Fibroblast of villous mesenchyme (primary cell): ENCODE data around the gene FGD4. TPM values are rescaled to one million over a fixed set of nuclear protein-coding genes. Genes with fewer than 3 reads are reported as not detected.

Experiments used
- DNase-seq: peaks from one replicate; pipeline ENCODE4 v3.0.0-alpha.2; 2010; ENCODE audit warnings: low read depth
- H3K4me3 ChIP-seq: 2 replicates; pipeline ENCODE4 v1.5.1; 2011; ENCODE audit warnings: low read depth, mild to moderate bottlenecking, low read length
- total RNA-seq: library from RNA; depleted of rRNA; stranded (reverse); fragments of >200 nt; gene quantifications from 2 replicates; pipeline ENCODE4 v1.2.3, GENCODE V29; 2012
- TF ChIP-seq, protein P1 (sequence below): IDR thresholded peaks from 2 replicates; pipeline ENCODE4 v1.5.1; 2012; ENCODE audit warnings: low read depth, mild to moderate bottlenecking, low read length; ENCODE audit not compliant: insufficient read depth

Gene FGD4
- total RNA-seq, 1 donor = 4.7 TPM

DNA sequence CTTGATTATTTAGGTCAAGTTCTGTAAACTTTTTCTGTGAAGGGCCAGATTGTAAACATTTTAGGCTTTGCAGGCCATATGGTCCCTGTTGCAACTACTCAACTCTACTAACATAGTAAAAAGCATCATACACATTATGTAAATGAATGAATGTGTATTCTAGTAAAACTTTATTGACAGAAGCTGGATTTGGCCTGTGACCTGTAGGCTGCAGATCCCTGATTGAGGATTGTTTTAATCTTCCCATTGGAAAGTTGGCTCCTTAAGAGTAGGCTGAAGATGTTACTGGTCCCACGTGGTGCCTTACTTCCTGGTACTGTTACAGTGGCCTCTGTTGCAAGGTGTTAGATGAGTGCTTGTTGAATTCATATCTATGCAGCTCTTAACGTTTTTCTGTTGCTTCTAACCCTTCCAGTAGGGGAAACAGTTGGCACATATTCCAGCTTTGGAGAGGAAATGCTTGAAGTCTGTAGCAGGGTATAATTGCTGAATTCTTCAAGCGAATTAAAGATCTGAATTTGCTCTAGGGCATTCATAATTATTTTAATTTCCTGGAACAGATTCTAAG, 146.1 kb downstream of the FGD4 start:
- TF ChIP-seq, protein P1, sequence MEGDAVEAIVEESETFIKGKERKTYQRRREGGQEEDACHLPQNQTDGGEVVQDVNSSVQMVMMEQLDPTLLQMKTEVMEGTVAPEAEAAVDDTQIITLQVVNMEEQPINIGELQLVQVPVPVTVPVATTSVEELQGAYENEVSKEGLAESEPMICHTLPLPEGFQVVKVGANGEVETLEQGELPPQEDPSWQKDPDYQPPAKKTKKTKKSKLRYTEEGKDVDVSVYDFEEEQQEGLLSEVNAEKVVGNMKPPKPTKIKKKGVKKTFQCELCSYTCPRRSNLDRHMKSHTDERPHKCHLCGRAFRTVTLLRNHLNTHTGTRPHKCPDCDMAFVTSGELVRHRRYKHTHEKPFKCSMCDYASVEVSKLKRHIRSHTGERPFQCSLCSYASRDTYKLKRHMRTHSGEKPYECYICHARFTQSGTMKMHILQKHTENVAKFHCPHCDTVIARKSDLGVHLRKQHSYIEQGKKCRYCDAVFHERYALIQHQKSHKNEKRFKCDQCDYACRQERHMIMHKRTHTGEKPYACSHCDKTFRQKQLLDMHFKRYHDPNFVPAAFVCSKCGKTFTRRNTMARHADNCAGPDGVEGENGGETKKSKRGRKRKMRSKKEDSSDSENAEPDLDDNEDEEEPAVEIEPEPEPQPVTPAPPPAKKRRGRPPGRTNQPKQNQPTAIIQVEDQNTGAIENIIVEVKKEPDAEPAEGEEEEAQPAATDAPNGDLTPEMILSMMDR = no peak
- DNase-seq = peak; percentile 47
- H3K4me3 ChIP-seq = no peak overlapping the region

DNA sequence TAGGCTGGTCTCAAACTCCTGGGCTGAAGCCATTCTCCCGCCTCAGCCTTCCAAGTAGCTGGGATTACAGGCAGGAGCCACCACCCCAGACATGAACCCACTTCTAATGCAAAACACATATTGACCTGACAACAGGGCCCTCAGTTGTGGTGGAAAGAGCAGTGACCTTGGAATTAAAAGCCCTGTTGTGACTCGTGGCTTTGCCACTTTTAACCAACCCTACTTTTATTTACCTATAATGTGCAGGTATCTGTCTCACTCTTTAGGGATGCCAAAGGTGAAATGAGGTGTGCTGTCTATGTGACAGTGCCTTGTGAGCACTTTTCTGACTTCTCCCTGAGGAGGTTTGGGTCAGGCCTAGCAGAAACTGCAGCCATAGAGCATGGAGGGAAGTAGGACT, 146.9 kb downstream of the FGD4 start:
- no peak for DNase-seq
- TF ChIP-seq, protein P1 = no peak
- H3K4me3 ChIP-seq = no peak overlapping the region

- no peak overlapping the region for H3K4me3 ChIP-seq
- TF ChIP-seq, protein P1 = no peak
- peak; percentile 82 for DNase-seq
Measured at GRCh38 chr12:32548691-32549281, 149.4 kb downstream of the FGD4 start.

- no peak overlapping the region for H3K4me3 ChIP-seq
- TF ChIP-seq, protein P1 = no peak
- DNase-seq = peak; percentile 55
Measured at GRCh38 chr12:32549675-32550079, 150.3 kb downstream of the FGD4 start.

DNA sequence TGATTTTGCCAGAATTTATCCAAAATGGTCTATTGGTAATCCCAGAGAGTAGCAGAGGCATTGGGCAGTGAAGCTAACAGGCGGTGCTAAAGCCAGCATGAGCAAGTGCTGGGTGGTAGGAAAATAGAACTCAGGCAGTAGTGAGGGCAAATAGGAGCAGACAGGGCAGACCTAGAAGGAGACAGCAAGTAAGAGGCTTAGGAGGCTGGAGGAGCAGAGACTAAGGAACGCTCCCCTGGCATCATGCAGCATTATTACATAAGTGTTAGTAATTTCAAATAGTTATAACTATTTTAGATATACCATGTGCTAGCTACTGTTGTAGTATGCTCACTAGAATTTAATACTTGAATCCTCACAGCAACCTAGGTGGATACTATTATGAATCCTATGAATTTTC, 151.7 kb downstream of the FGD4 start:
- TF ChIP-seq, protein P1 = no peak
- no peak for DNase-seq
- H3K4me3 ChIP-seq = no peak overlapping the region

- TF ChIP-seq, protein P1 = peak; percentile 5
- no peak overlapping the region for H3K4me3 ChIP-seq
- DNase-seq = peak; percentile 84
Measured at GRCh38 chr12:32558903-32559302, 159.5 kb downstream of the FGD4 start.

GRCh38 chr12:32559434-32559833, 160.1 kb downstream of the FGD4 start:
- no peak overlapping the region for H3K4me3 ChIP-seq
- peak; percentile 77 for DNase-seq
- TF ChIP-seq, protein P1 = no peak
